ENCODE measurements around the gene SAMD14.

The SAMD14 gene

GRCh38 chr17:50100921-50101345 is 29.0 kb downstream of the SAMD14 start:
- DNase-seq = peak; percentile 45
- Histone ChIP-seq H3K4ac (ENCODE audit: low read depth in 1 of 2, low read length in 2 of 2) (no peak overlapping the region), H3K27ac (ENCODE audit: low read length, poor library complexity, severe bottlenecking) (peak overlapping the region; percentile 66), H4K8ac (ENCODE audit: low read length) (no peak overlapping the region), H3K4me3 (ENCODE audit: insufficient read depth in 1 of 2, low read depth in 1 of 2, low read length in 2 of 2) (peak overlapping the region in 1 of 2 experiments; percentile 37), H2BK15ac (ENCODE audit: low read depth, poor library complexity, severe bottlenecking) (peak overlapping the region; percentile 33), H2AK5ac (ENCODE audit: low read length, severe bottlenecking) (no peak overlapping the region), H2AFZ (ENCODE audit: low read depth, low read length) (no peak overlapping the region), H3K23ac (ENCODE audit: low read length in 2 of 2) (no peak overlapping the region), H3K4me1 (ENCODE audit: control insufficient read depth, insufficient read depth, low read depth, low read length) (peaks cover 48% of the 10 kb centered on the region), H4K91ac (ENCODE audit: low read length) (no peak overlapping the region), H3K27me3 (ENCODE audit: control insufficient read depth in 1 of 2, insufficient read depth in 1 of 2, low read length in 2 of 2) (no peaks in the 10 kb centered on the region), H2BK120ac (ENCODE audit: low read depth, low read length) (no peak overlapping the region), H3K9ac (ENCODE audit: low read length) (peak overlapping the region; percentile 61), H2BK12ac (ENCODE audit: low read length in 2 of 2) (no peak overlapping the region), H3K36me3 (ENCODE audit: control insufficient read depth in 1 of 2, insufficient read depth in 2 of 2, low read depth in 1 of 2, low read length in 2 of 2) (peaks cover 40 to 48% of the 10 kb centered on the region in 2 experiments), H3K4me2 (ENCODE audit: low read length, poor library complexity, severe bottlenecking) (peak overlapping the region; percentile 51), H2BK5ac (ENCODE audit: low read depth, low read length, poor library complexity, severe bottlenecking) (no peak overlapping the region), H3K9me3 (ENCODE audit: control insufficient read depth, low read length) (no peaks in the 10 kb centered on the region), H3K79me1 (replicated peaks; ENCODE audit: low read length, poor library complexity, severe bottlenecking) (peaks cover 32% of the 10 kb centered on the region), H3K14ac (ENCODE audit: low read length in 2 of 2) (no peak overlapping the region), H3K18ac (ENCODE audit: low read depth in 1 of 2, low read length in 2 of 2) (peak overlapping the region in 1 of 2 experiments; percentile 0)
- 22% methylated on average over 15 of the region's 15 CpGs for WGBS

- no peak for DNase-seq
- H3K79me1 ChIP-seq (replicated peaks; ENCODE audit: low read length, poor library complexity, severe bottlenecking) = peaks cover 36% of the 10 kb centered on the region
- no peak overlapping the region for H2BK120ac ChIP-seq (ENCODE audit: low read depth, low read length)
- H3K9me3 ChIP-seq (ENCODE audit: control insufficient read depth, low read length) = no peaks in the 10 kb centered on the region
- no peak overlapping the region for H2BK5ac ChIP-seq (ENCODE audit: low read depth, low read length, poor library complexity, severe bottlenecking)
- no peak overlapping the region for H4K91ac ChIP-seq (ENCODE audit: low read length)
- peak overlapping the region; percentile 61 for H3K9ac ChIP-seq (ENCODE audit: low read length)
- no peak overlapping the region for H2AK5ac ChIP-seq (ENCODE audit: low read length, severe bottlenecking)
- H2BK12ac ChIP-seq (ENCODE audit: low read length in 2 of 2) = no peak overlapping the region
- H3K23ac ChIP-seq (ENCODE audit: low read length in 2 of 2) = no peak overlapping the region
- H3K4me1 ChIP-seq (ENCODE audit: control insufficient read depth, insufficient read depth, low read depth, low read length) = peaks cover 52% of the 10 kb centered on the region
- H3K18ac ChIP-seq (ENCODE audit: low read depth in 1 of 2, low read length in 2 of 2) = peak overlapping the region in 1 of 2 experiments; percentile 34
- WGBS = 82% methylated on average over 4 of the region's 5 CpGs
- H3K27ac ChIP-seq (ENCODE audit: low read length, poor library complexity, severe bottlenecking) = peak overlapping the region; percentile 66
- H3K14ac ChIP-seq (ENCODE audit: low read length in 2 of 2) = no peak overlapping the region
- H2BK15ac ChIP-seq (ENCODE audit: low read depth, poor library complexity, severe bottlenecking) = no peak overlapping the region
- peak overlapping the region; percentile 51 for H3K4me2 ChIP-seq (ENCODE audit: low read length, poor library complexity, severe bottlenecking)
- no peaks in the 10 kb centered on the region for H3K27me3 ChIP-seq (ENCODE audit: control insufficient read depth in 1 of 2, insufficient read depth in 1 of 2, low read length in 2 of 2)
- H2AFZ ChIP-seq (ENCODE audit: low read depth, low read length) = no peak overlapping the region
- peaks cover 36 to 43% of the 10 kb centered on the region in 2 experiments for H3K36me3 ChIP-seq (ENCODE audit: control insufficient read depth in 1 of 2, insufficient read depth in 2 of 2, low read depth in 1 of 2, low read length in 2 of 2)
- no peak overlapping the region for H3K4ac ChIP-seq (ENCODE audit: low read depth in 1 of 2, low read length in 2 of 2)
- no peak overlapping the region for H3K4me3 ChIP-seq (ENCODE audit: insufficient read depth in 1 of 2, low read depth in 1 of 2, low read length in 2 of 2)
- no peak overlapping the region for H4K8ac ChIP-seq (ENCODE audit: low read length)
Measured at GRCh38 chr17:50100480-50100883, 29.5 kb downstream of the SAMD14 start.

GRCh38 chr17:50099003-50099402 is 31.0 kb downstream of the SAMD14 start:
- Histone ChIP-seq H3K27me3 (ENCODE audit: control insufficient read depth in 1 of 2, insufficient read depth in 1 of 2, low read length in 2 of 2) (no peaks in the 10 kb centered on the region), H2BK15ac (ENCODE audit: low read depth, poor library complexity, severe bottlenecking) (no peak overlapping the region), H2BK12ac (ENCODE audit: low read length in 2 of 2) (no peak overlapping the region), H3K27ac (ENCODE audit: low read length, poor library complexity, severe bottlenecking) (no peak overlapping the region), H3K4me2 (ENCODE audit: low read length, poor library complexity, severe bottlenecking) (no peak overlapping the region), H3K4me3 (ENCODE audit: insufficient read depth in 1 of 2, low read depth in 1 of 2, low read length in 2 of 2) (no peak overlapping the region), H3K9ac (ENCODE audit: low read length) (no peak overlapping the region), H4K91ac (ENCODE audit: low read length) (no peak overlapping the region), H3K23ac (ENCODE audit: low read length in 2 of 2) (no peak overlapping the region), H3K18ac (ENCODE audit: low read depth in 1 of 2, low read length in 2 of 2) (peak overlapping the region in 1 of 2 experiments; percentile 6), H3K4me1 (ENCODE audit: control insufficient read depth, insufficient read depth, low read depth, low read length) (peaks cover 52% of the 10 kb centered on the region), H2AFZ (ENCODE audit: low read depth, low read length) (no peak overlapping the region), H2BK5ac (ENCODE audit: low read depth, low read length, poor library complexity, severe bottlenecking) (no peak overlapping the region), H3K36me3 (ENCODE audit: control insufficient read depth in 1 of 2, insufficient read depth in 2 of 2, low read depth in 1 of 2, low read length in 2 of 2) (peaks cover 29 to 33% of the 10 kb centered on the region in 2 experiments), H2BK120ac (ENCODE audit: low read depth, low read length) (no peak overlapping the region), H4K8ac (ENCODE audit: low read length) (no peak overlapping the region), H2AK5ac (ENCODE audit: low read length, severe bottlenecking) (no peak overlapping the region), H3K4ac (ENCODE audit: low read depth in 1 of 2, low read length in 2 of 2) (no peak overlapping the region), H3K79me1 (replicated peaks; ENCODE audit: low read length, poor library complexity, severe bottlenecking) (peaks cover 28% of the 10 kb centered on the region), H3K9me3 (ENCODE audit: control insufficient read depth, low read length) (no peaks in the 10 kb centered on the region), H3K14ac (ENCODE audit: low read length in 2 of 2) (no peak overlapping the region)
- WGBS = 67% methylated on average over 5 of the region's 5 CpGs
- no peak for DNase-seq

GRCh38 chr17:50098583-50098982 is 31.4 kb downstream of the SAMD14 start:
- no peak overlapping the region for H4K8ac ChIP-seq (ENCODE audit: low read length)
- peaks cover 52% of the 10 kb centered on the region for H3K4me1 ChIP-seq (ENCODE audit: control insufficient read depth, insufficient read depth, low read depth, low read length)
- 88% methylated on average over 4 of the region's 4 CpGs for WGBS
- no peak overlapping the region for H3K4me2 ChIP-seq (ENCODE audit: low read length, poor library complexity, severe bottlenecking)
- no peaks in the 10 kb centered on the region for H3K9me3 ChIP-seq (ENCODE audit: control insufficient read depth, low read length)
- H3K9ac ChIP-seq (ENCODE audit: low read length) = no peak overlapping the region
- no peak overlapping the region for H3K4ac ChIP-seq (ENCODE audit: low read depth in 1 of 2, low read length in 2 of 2)
- DNase-seq = no peak
- no peak overlapping the region for H3K23ac ChIP-seq (ENCODE audit: low read length in 2 of 2)
- H3K14ac ChIP-seq (ENCODE audit: low read length in 2 of 2) = no peak overlapping the region
- no peak overlapping the region for H3K18ac ChIP-seq (ENCODE audit: low read depth in 1 of 2, low read length in 2 of 2)
- H2BK120ac ChIP-seq (ENCODE audit: low read depth, low read length) = no peak overlapping the region
- H3K4me3 ChIP-seq (ENCODE audit: insufficient read depth in 1 of 2, low read depth in 1 of 2, low read length in 2 of 2) = no peak overlapping the region
- H3K79me1 ChIP-seq (replicated peaks; ENCODE audit: low read length, poor library complexity, severe bottlenecking) = peaks cover 24% of the 10 kb centered on the region
- H2BK12ac ChIP-seq (ENCODE audit: low read length in 2 of 2) = no peak overlapping the region
- H2AFZ ChIP-seq (ENCODE audit: low read depth, low read length) = no peak overlapping the region
- H2BK5ac ChIP-seq (ENCODE audit: low read depth, low read length, poor library complexity, severe bottlenecking) = no peak overlapping the region
- no peaks in the 10 kb centered on the region for H3K27me3 ChIP-seq (ENCODE audit: control insufficient read depth in 1 of 2, insufficient read depth in 1 of 2, low read length in 2 of 2)
- H2BK15ac ChIP-seq (ENCODE audit: low read depth, poor library complexity, severe bottlenecking) = no peak overlapping the region
- no peak overlapping the region for H2AK5ac ChIP-seq (ENCODE audit: low read length, severe bottlenecking)
- H4K91ac ChIP-seq (ENCODE audit: low read length) = no peak overlapping the region
- H3K36me3 ChIP-seq (ENCODE audit: control insufficient read depth in 1 of 2, insufficient read depth in 2 of 2, low read depth in 1 of 2, low read length in 2 of 2) = peaks cover 24 to 33% of the 10 kb centered on the region in 2 experiments
- no peak overlapping the region for H3K27ac ChIP-seq (ENCODE audit: low read length, poor library complexity, severe bottlenecking)

Measured in mesenchymal stem cell (in vitro differentiated cells and primary cell).